Measurements from ENCODE around the gene BEAN1.
"Not testable (repeated sequence)": the region's sequence is repeated elsewhere in the genome, so short reads cannot be mapped to it uniquely, and the experiment has no call there.

BEAN1 gene

GRCh38 chr16:66443269-66443652, 16.2 kb downstream of the BEAN1 start:
- TF ChIP-seq TAF1 (IDR thresholded peaks at IDR 0.05; ENCODE audit: low read depth, low read length) (no peak), POLR2A (IDR thresholded peaks at IDR 0.05; ENCODE audit: low read depth, low read length) (no peak), PAX5 (IDR thresholded peaks at IDR 0.05; ENCODE audit: insufficient read depth, low read length, severe bottlenecking) (no peak), POLR2AphosphoS5 (IDR thresholded peaks at IDR 0.05; ENCODE audit: low read depth, low read length) (no peak)
- FAIRE-seq = no peak
- DNase-seq (ENCODE audit: insufficient read length, low spot score) = no peak

GRCh38 chr16:66444049-66444481, 17.0 kb downstream of the BEAN1 start:
- FAIRE-seq (no peak), DNase-seq (ENCODE audit: insufficient read length, low spot score) (no peak)
- TF ChIP-seq POU2F2 (IDR thresholded peaks at IDR 0.05; ENCODE audit: low read depth, low read length) = no peak
- no peak for TF ChIP-seq POLR2A (IDR thresholded peaks at IDR 0.05; ENCODE audit: low read depth, low read length)
- no peak for TF ChIP-seq TAF1 (IDR thresholded peaks at IDR 0.05; ENCODE audit: low read depth, low read length)
- TF ChIP-seq PAX5 (IDR thresholded peaks at IDR 0.05; ENCODE audit: insufficient read depth, low read length, severe bottlenecking) = no peak

DNA sequence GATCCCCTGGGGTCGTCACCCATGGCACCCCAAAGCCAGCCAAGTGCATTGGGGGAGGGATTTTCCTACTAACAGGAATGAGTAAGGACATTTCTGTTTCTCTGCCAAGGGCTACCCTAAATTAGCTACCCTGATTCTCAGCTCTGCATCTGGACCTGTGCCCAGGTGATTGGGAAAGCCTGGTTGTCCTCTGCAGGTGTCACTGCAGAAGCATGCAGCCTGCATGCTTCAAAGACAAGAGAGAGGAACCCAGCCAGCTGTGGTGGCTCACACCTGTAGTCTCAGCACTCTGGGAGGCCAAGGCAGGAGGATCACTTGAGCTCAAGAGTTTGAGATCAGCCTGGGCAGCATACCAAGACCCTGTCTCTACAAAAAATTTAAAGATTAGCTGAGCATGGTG, 19.6 kb downstream of the BEAN1 start:
- FAIRE-seq (no peak), DNase-seq (ENCODE audit: insufficient read length, low spot score) (no peak)
- TF ChIP-seq POLR2AphosphoS5 (IDR thresholded peaks at IDR 0.05; ENCODE audit: low read depth, low read length) (no peak), POLR2A (IDR thresholded peaks at IDR 0.05; ENCODE audit: low read depth, low read length) (no peak), POU2F2 (IDR thresholded peaks at IDR 0.05; ENCODE audit: low read depth, low read length) (no peak), SPI1 (IDR thresholded peaks at IDR 0.05; ENCODE audit: low read depth, low read length) (no peak), PAX5 (IDR thresholded peaks at IDR 0.05; ENCODE audit: insufficient read depth, low read length, severe bottlenecking) (no peak), TAF1 (IDR thresholded peaks at IDR 0.05; ENCODE audit: low read depth, low read length) (no peak)

GRCh38 chr16:66447491-66447890, 20.4 kb downstream of the BEAN1 start:
- no peak for DNase-seq (ENCODE audit: insufficient read length, low spot score)
- no peak for FAIRE-seq
- TF ChIP-seq PAX5 (IDR thresholded peaks at IDR 0.05; ENCODE audit: insufficient read depth, low read length, severe bottlenecking) = no peak
- no peak for TF ChIP-seq POLR2AphosphoS5 (IDR thresholded peaks at IDR 0.05; ENCODE audit: low read depth, low read length)
- no peak for TF ChIP-seq POLR2A (IDR thresholded peaks at IDR 0.05; ENCODE audit: low read depth, low read length)
- no peak for TF ChIP-seq POU2F2 (IDR thresholded peaks at IDR 0.05; ENCODE audit: low read depth, low read length)
- no peak for TF ChIP-seq SPI1 (IDR thresholded peaks at IDR 0.05; ENCODE audit: low read depth, low read length)
- no peak for TF ChIP-seq TAF1 (IDR thresholded peaks at IDR 0.05; ENCODE audit: low read depth, low read length)

DNA sequence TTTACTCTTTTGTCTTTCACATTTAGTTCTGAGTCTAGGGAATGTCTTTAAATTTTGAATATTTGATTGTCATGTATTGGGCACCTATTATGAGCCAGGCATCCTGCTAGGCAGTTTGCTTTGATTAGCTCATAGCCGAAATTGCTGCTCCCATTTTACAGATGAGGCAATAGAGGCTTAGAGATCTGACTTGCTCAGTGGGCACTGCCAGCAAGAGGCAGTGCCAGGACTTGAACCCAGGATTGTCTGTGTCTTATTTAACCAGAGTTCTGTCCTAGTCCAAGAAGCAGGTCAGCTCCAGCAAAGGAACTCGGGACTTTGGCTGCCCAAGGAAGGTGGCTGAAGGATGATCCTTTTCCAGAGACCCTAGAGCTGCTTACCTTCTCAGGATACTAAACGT, 24.5 kb downstream of the BEAN1 start:
- FAIRE-seq = no peak
- DNase-seq (ENCODE audit: insufficient read length, low spot score) = no peak
- no peak for TF ChIP-seq POLR2A (IDR thresholded peaks at IDR 0.05; ENCODE audit: low read depth, low read length)
- no peak for TF ChIP-seq POLR2AphosphoS5 (IDR thresholded peaks at IDR 0.05; ENCODE audit: low read depth, low read length)
- no peak for TF ChIP-seq SPI1 (IDR thresholded peaks at IDR 0.05; ENCODE audit: low read depth, low read length)
- TF ChIP-seq POU2F2 (IDR thresholded peaks at IDR 0.05; ENCODE audit: low read depth, low read length) = no peak
- no peak for TF ChIP-seq PAX5 (IDR thresholded peaks at IDR 0.05; ENCODE audit: insufficient read depth, low read length, severe bottlenecking)
- no peak for TF ChIP-seq TAF1 (IDR thresholded peaks at IDR 0.05; ENCODE audit: low read depth, low read length)

GRCh38 chr16:66453230-66453629, 26.1 kb downstream of the BEAN1 start:
- not testable (repeated sequence) for FAIRE-seq; DNase-seq (ENCODE audit: insufficient read length, low spot score)

DNA sequence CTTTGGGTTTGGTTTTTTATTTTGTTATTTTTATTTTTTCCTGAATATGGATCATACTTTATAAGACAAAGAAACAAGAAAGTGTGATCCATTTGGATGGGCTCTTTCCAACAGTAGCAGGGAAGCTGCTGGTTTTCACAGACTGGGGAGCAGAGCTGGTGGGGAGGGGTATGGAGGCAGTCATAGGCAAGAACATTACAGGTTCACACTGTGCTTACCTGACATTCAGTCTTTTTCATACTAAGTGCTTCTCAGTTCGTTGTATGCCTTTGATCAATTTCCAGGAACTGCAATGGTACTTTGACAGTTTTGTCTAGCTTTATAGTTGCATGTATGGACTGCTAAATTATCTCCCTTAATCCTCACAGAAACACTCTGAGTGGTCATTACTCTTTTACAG, 27.7 kb downstream of the BEAN1 start:
- TF ChIP-seq TAF1 (IDR thresholded peaks at IDR 0.05; ENCODE audit: low read depth, low read length) (no peak), POU2F2 (IDR thresholded peaks at IDR 0.05; ENCODE audit: low read depth, low read length) (no peak), POLR2AphosphoS5 (IDR thresholded peaks at IDR 0.05; ENCODE audit: low read depth, low read length) (no peak), SPI1 (IDR thresholded peaks at IDR 0.05; ENCODE audit: low read depth, low read length) (no peak), PAX5 (IDR thresholded peaks at IDR 0.05; ENCODE audit: insufficient read depth, low read length, severe bottlenecking) (no peak), POLR2A (IDR thresholded peaks at IDR 0.05; ENCODE audit: low read depth, low read length) (no peak)
- DNase-seq (ENCODE audit: insufficient read length, low spot score) (no peak), FAIRE-seq (no peak)

DNA sequence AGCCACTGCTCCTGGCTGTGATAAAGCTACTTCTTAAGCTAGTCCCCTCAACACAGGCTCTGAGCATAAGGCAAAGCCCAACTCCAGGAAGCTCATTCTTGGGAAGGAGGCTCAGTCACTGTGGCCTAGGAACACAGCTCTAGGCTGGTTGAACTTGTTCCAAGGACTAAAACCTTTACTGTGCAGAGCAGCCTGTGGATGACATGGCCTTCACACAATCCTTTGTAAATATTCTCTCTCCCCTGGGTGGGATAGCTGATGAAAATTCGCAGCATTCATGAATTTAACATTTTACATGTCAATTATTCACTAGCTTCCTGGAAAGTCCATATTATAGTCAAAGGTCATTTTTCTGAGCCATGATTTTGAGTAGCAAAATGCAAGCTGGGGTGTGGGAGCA, 28.9 kb downstream of the BEAN1 start:
- no peak for FAIRE-seq
- no peak for TF ChIP-seq POLR2A (IDR thresholded peaks at IDR 0.05; ENCODE audit: low read depth, low read length)
- no peak for TF ChIP-seq POLR2AphosphoS5 (IDR thresholded peaks at IDR 0.05; ENCODE audit: low read depth, low read length)
- no peak for TF ChIP-seq POU2F2 (IDR thresholded peaks at IDR 0.05; ENCODE audit: low read depth, low read length)
- TF ChIP-seq PAX5 (IDR thresholded peaks at IDR 0.05; ENCODE audit: insufficient read depth, low read length, severe bottlenecking) = no peak
- TF ChIP-seq SPI1 (IDR thresholded peaks at IDR 0.05; ENCODE audit: low read depth, low read length) = no peak
- no peak for TF ChIP-seq TAF1 (IDR thresholded peaks at IDR 0.05; ENCODE audit: low read depth, low read length)
- no peak for DNase-seq (ENCODE audit: insufficient read length, low spot score)

GRCh38 chr16:66457888-66458287, 30.8 kb downstream of the BEAN1 start:
- DNase-seq (ENCODE audit: insufficient read length, low spot score) (no peak), FAIRE-seq (no peak)
- no peak for TF ChIP-seq TAF1 (IDR thresholded peaks at IDR 0.05; ENCODE audit: low read depth, low read length)
- no peak for TF ChIP-seq POLR2AphosphoS5 (IDR thresholded peaks at IDR 0.05; ENCODE audit: low read depth, low read length)
- TF ChIP-seq PAX5 (IDR thresholded peaks at IDR 0.05; ENCODE audit: insufficient read depth, low read length, severe bottlenecking) = no peak
- TF ChIP-seq POU2F2 (IDR thresholded peaks at IDR 0.05; ENCODE audit: low read depth, low read length) = no peak
- no peak for TF ChIP-seq POLR2A (IDR thresholded peaks at IDR 0.05; ENCODE audit: low read depth, low read length)
- TF ChIP-seq SPI1 (IDR thresholded peaks at IDR 0.05; ENCODE audit: low read depth, low read length) = no peak

DNA sequence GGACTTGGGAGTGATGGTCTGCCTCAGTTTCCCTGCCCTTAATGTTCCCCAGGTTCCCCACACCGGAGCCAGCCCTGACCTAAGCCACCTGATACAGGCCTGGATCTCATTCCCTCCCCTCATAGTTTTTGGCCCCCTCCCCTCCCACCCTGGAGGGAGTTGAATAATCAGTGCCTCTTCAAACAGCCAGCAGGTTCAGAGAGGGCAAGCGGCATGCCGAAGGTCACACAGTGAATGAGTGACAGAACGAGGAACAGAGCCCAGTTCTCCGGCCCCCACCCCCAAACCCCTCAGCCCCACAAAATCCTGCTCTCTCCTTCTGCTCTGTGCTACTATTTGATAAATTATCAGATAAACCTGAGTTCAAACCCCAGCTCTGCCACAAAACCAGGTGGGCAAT, 31.2 kb downstream of the BEAN1 start:
- FAIRE-seq (no peak), DNase-seq (ENCODE audit: insufficient read length, low spot score) (no peak)
- TF ChIP-seq POLR2A (IDR thresholded peaks at IDR 0.05; ENCODE audit: low read depth, low read length) (no peak), TAF1 (IDR thresholded peaks at IDR 0.05; ENCODE audit: low read depth, low read length) (no peak), SPI1 (IDR thresholded peaks at IDR 0.05; ENCODE audit: low read depth, low read length) (no peak), POLR2AphosphoS5 (IDR thresholded peaks at IDR 0.05; ENCODE audit: low read depth, low read length) (no peak), PAX5 (IDR thresholded peaks at IDR 0.05; ENCODE audit: insufficient read depth, low read length, severe bottlenecking) (no peak), POU2F2 (IDR thresholded peaks at IDR 0.05; ENCODE audit: low read depth, low read length) (no peak)

Data from GM12891 (cell line).